PC-3 (cell line): Measurements from ENCODE around the gene CD2.

Experiments used
- EZH2 ChIP-seq: fragments of 300-600 bp; sonication (generic); IDR thresholded peaks from one replicate; pipeline ENCODE4 v1.6.1; 2017; ENCODE audit warnings: antibody characterized with exemption, mild to moderate bottlenecking, low read length; ENCODE audit not compliant: unreplicated experiment
- TF ChIP-seq, protein P1 (sequence below): fragments of 300-600 bp; sonication (generic); conservative IDR thresholded peaks from 2 replicates; pipeline ENCODE4 v1.5.1; 2017; ENCODE audit warnings: antibody characterized with exemption, low read depth, mild to moderate bottlenecking, low read length

DNA sequence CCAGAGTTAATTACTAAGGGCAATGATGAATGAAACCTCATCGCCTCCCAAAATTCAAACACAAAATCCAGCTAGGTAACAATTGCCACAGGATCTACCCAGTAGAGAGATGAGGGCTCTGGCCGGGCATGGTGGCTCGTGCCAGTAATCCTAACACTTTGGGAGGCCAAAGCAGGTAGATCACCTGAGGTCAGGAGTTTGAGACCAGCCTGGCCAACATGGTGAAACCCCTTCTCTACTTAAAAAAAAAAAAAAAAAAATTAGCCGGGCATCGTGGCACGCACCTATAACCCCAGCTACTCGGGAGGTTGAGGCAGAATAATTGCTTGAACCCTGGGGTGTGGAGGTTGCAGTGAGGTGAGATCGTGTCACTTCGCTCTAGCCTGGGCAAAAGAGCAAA, 15.8 kb downstream of the CD2 start:
- TF ChIP-seq, protein P1, sequence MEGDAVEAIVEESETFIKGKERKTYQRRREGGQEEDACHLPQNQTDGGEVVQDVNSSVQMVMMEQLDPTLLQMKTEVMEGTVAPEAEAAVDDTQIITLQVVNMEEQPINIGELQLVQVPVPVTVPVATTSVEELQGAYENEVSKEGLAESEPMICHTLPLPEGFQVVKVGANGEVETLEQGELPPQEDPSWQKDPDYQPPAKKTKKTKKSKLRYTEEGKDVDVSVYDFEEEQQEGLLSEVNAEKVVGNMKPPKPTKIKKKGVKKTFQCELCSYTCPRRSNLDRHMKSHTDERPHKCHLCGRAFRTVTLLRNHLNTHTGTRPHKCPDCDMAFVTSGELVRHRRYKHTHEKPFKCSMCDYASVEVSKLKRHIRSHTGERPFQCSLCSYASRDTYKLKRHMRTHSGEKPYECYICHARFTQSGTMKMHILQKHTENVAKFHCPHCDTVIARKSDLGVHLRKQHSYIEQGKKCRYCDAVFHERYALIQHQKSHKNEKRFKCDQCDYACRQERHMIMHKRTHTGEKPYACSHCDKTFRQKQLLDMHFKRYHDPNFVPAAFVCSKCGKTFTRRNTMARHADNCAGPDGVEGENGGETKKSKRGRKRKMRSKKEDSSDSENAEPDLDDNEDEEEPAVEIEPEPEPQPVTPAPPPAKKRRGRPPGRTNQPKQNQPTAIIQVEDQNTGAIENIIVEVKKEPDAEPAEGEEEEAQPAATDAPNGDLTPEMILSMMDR, result no peak
- TF ChIP-seq EZH2, result no peak
